ENCODE measurements around the gene KYNU.
"Not testable (repeated sequence)": the region's sequence is repeated elsewhere in the genome, so short reads cannot be mapped to it uniquely, and the experiment has no call there.

Gene KYNU

GRCh38 chr2:142877216-142877838, at the start of gene KYNU:
KYNU (plus strand) TSS chr2:142877664; CDS start chr2:142885368, 7,704 bp downstream.
- no peak for DNase-seq (ENCODE audit: low read depth, low spot score)

- no peak for DNase-seq (ENCODE audit: low read depth, low spot score)
Observed at GRCh38 chr2:142834021-142834420, 43.4 kb upstream of the KYNU start.

- no peak for DNase-seq (ENCODE audit: low read depth, low spot score)
Observed at GRCh38 chr2:142840436-142840835, 37.0 kb upstream of the KYNU start.

- DNase-seq (ENCODE audit: low read depth, low spot score) = no peak
Observed at GRCh38 chr2:142841788-142842187, 35.7 kb upstream of the KYNU start.

- DNase-seq (ENCODE audit: low read depth, low spot score) = no peak
Observed at GRCh38 chr2:142842369-142842768, 35.1 kb upstream of the KYNU start.

- no peak for DNase-seq (ENCODE audit: low read depth, low spot score)
Observed at GRCh38 chr2:142843731-142844130, 33.7 kb upstream of the KYNU start.

GRCh38 chr2:142848023-142848606, 29.3 kb upstream of the KYNU start:
- DNase-seq (ENCODE audit: low read depth, low spot score) = no peak

- no peak for DNase-seq (ENCODE audit: low read depth, low spot score)
Observed at GRCh38 chr2:142849820-142850219, 27.6 kb upstream of the KYNU start.

- no peak for DNase-seq (ENCODE audit: low read depth, low spot score)
Observed at GRCh38 chr2:142853912-142854311, 23.6 kb upstream of the KYNU start.

GRCh38 chr2:142857256-142858164, 20.0 kb upstream of the KYNU start:
- no peak for DNase-seq (ENCODE audit: low read depth, low spot score)

GRCh38 chr2:142858961-142859360, 18.5 kb upstream of the KYNU start:
- no peak for DNase-seq (ENCODE audit: low read depth, low spot score)

GRCh38 chr2:142862299-142862698, 15.2 kb upstream of the KYNU start:
- no peak for DNase-seq (ENCODE audit: low read depth, low spot score)

GRCh38 chr2:142862847-142863246, 14.6 kb upstream of the KYNU start:
- DNase-seq (ENCODE audit: low read depth, low spot score) = no peak

- no peak for DNase-seq (ENCODE audit: low read depth, low spot score)
Observed at GRCh38 chr2:142863485-142863961, 13.9 kb upstream of the KYNU start.

GRCh38 chr2:142864605-142865004, 12.9 kb upstream of the KYNU start:
- DNase-seq (ENCODE audit: low read depth, low spot score) = not testable (repeated sequence)

GRCh38 chr2:142865924-142866323, 11.5 kb upstream of the KYNU start:
- DNase-seq (ENCODE audit: low read depth, low spot score) = no peak

- no peak for DNase-seq (ENCODE audit: low read depth, low spot score)
Observed at GRCh38 chr2:142866426-142866825, 11.0 kb upstream of the KYNU start.

GRCh38 chr2:142867136-142867535, 10.3 kb upstream of the KYNU start:
- no peak for DNase-seq (ENCODE audit: low read depth, low spot score)

GRCh38 chr2:142868229-142868762, 9.2 kb upstream of the KYNU start:
- DNase-seq (ENCODE audit: low read depth, low spot score) = no peak

GRCh38 chr2:142869065-142869460, 8.4 kb upstream of the KYNU start:
- not testable (repeated sequence) for DNase-seq (ENCODE audit: low read depth, low spot score)

GRCh38 chr2:142869461-142870106, 7.9 kb upstream of the KYNU start:
- no peak for DNase-seq (ENCODE audit: low read depth, low spot score)

GRCh38 chr2:142870526-142870925, 6.9 kb upstream of the KYNU start:
- no peak for DNase-seq (ENCODE audit: low read depth, low spot score)

Measured in activated naive CD8-positive, alpha-beta T cell treated with anti-CD3 and anti-CD28 coated beads, Interleukin-2, amount 50 U/mL, for 16 hours (primary cell).